Ectodermal cell (in vitro differentiated cells): Measurements from ENCODE around the gene FBXL7.

Source experiments
- H3K27ac ChIP-seq: 2 replicates; pipeline ENCODE4 v1.7.0; 2013; ENCODE audit warnings: mild to moderate bottlenecking, low read depth, low read length; ENCODE audit not compliant: insufficient read depth, poor library complexity, severe bottlenecking
- H3K27me3 ChIP-seq: 2 replicates; pipeline ENCODE4 v1.7.0; 2013; ENCODE audit warnings: mild to moderate bottlenecking, low read length; ENCODE audit not compliant: insufficient read depth, control insufficient read depth, poor library complexity, severe bottlenecking
- H3K36me3 ChIP-seq: one replicate; pipeline ENCODE4 v1.7.0; 2013; ENCODE audit warnings: low read length; ENCODE audit not compliant: control insufficient read depth, insufficient read depth
- H3K4me1 ChIP-seq: one replicate; pipeline ENCODE4 v1.7.0; 2013; ENCODE audit warnings: low read length; ENCODE audit not compliant: control insufficient read depth, insufficient read depth
- H3K4me3 ChIP-seq: 2 replicates; pipeline ENCODE4 v1.7.0; 2013; ENCODE audit warnings: low read depth, low read length, control low read depth; ENCODE audit not compliant: insufficient read depth
- H3K9me3 ChIP-seq: 2 replicates; pipeline ENCODE4 v1.7.0; 2013; ENCODE audit warnings: mild to moderate bottlenecking, low read length, moderate library complexity; ENCODE audit not compliant: control insufficient read depth
- WGBS, 2 experiments: methylation state at CpG; one replicate each; pipeline ENCODE4 v1.1.7; 2013; ENCODE audit warnings: missing lambda C conversion rate in 2 of 2; 5-methylcytosine and 5-hydroxymethylcytosine counted together

Gene FBXL7

DNA sequence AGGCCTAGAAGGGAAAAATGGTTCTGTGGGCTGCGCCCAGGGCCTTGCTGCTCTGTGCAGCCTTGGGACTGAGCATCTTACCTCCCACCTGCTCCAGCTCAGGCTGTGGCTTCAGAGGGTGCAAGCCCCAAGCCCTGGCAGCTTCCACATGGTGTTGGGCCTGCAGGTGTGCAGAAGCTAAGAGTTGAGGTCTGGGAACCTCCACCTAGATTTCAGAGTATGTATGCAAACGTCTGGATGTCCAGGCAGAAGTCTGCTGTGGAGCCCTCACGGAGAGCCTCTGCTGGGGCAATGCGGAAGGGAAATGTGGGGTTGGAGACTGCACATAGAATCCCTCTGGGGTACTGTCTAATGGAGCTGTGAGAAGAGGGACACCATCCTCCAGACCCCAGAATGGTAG, 36.0 kb downstream of the FBXL7 start:
- Histone ChIP-seq H3K4me3 (no peak overlapping the region), H3K27ac (no peak overlapping the region), H3K9me3 (peaks cover 6% of the 10 kb centered on the region), H3K4me1 (peaks cover 6% of the 10 kb centered on the region), H3K27me3 (no peaks in the 10 kb centered on the region), H3K36me3 (no peaks in the 10 kb centered on the region)
- 92 to 95% methylated on average over 4 of the region's 4 CpGs for WGBS, 2 experiments

DNA sequence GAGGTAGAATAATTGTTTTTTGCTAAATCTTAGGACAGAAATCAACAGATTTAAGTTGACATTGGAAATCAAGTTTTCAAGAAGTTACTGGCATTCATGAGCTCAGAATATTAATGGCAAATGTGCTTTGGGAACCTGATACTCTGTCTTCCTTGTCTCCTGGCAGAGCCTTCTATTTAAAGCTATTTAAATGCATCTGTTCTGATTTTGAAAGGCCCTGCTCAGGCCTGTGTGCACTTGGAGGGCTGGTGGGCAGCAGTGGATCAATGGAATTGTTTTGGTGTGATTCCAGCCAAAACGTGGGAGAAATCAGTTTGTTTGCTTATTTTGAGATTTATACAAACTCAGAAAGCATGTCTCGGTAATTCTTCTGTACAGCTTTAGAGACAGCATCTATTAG, 38.5 kb downstream of the FBXL7 start:
- H3K4me3 ChIP-seq = no peak overlapping the region
- peaks cover 6% of the 10 kb centered on the region for H3K4me1 ChIP-seq
- no peaks in the 10 kb centered on the region for H3K36me3 ChIP-seq
- H3K27me3 ChIP-seq = no peaks in the 10 kb centered on the region
- WGBS, 2 experiments = 50 to 51% methylated on average over 2 of the region's 2 CpGs
- no peak overlapping the region for H3K27ac ChIP-seq
- H3K9me3 ChIP-seq = peaks cover 6% of the 10 kb centered on the region

DNA sequence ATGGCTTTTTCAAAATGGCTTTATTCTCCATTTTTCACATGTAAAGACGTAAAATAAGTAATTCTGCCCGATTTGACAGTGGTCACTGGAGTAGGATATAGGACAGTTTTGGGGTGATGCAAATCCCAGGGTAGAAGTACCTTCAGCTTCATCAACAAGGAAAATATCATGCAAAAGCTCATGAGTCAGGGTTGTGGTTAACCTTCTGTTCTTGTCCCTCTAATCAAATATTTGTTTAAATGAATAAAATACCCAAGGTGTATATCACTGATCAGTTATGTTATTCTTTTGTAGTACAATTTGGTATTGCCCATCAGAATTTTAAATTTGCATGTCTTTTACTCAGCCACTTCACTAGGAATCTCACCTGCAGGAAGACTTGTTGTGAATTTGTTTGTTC, 40.0 kb downstream of the FBXL7 start:
- peaks cover 6% of the 10 kb centered on the region for H3K9me3 ChIP-seq
- H3K4me1 ChIP-seq = peaks cover 6% of the 10 kb centered on the region
- 100% methylated on average over 2 of the region's 2 CpGs for WGBS, 2 experiments
- no peaks in the 10 kb centered on the region for H3K27me3 ChIP-seq
- H3K4me3 ChIP-seq = no peak overlapping the region
- H3K27ac ChIP-seq = no peak overlapping the region
- H3K36me3 ChIP-seq = no peaks in the 10 kb centered on the region

DNA sequence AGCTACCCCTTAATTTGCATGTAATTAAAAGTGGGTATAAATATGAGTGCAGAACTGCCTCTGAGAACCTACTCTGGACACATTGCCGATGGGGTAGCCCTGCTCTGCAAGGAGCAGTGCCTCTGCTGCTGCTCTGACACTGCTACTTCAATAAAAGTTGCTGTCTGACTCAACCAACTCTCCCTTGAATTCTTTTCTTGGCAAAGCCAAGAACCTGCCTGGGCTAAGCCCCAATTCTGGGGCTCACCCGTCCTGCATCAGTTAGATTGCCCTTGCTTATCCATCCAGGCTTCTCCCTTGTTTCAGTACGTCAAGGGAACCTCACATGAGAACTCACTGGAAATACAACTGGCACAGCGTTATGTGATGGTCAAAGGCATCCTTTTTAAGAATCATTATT, 44.1 kb downstream of the FBXL7 start:
- WGBS, 2 experiments = 87 to 95% methylated on average over 4 of the region's 4 CpGs
- Histone ChIP-seq H3K9me3 (no peaks in the 10 kb centered on the region), H3K36me3 (no peaks in the 10 kb centered on the region), H3K4me3 (no peak overlapping the region), H3K27me3 (no peaks in the 10 kb centered on the region), H3K4me1 (no peaks in the 10 kb centered on the region), H3K27ac (no peak overlapping the region)

DNA sequence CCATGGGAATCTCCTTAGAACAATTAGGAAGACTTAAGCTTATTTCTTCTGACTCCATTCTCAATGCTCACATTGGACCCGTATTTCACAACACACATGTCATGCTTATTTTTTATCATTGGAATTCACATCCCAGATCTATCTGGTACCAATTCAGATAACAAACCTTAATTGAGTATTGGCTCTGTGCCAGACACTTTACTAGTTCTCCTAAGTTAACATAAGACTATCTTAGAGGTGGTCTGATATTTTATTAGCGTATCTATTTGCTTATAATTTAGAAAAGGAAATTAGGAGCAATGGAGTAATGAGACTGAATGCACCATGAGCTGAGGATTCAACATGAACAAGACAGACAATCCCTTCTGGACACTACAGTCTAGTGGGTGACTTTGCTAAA, 45.1 kb downstream of the FBXL7 start:
- WGBS, 2 experiments = 97 to 99% methylated on average over 2 of the region's 2 CpGs
- no peak overlapping the region for H3K4me3 ChIP-seq
- no peaks in the 10 kb centered on the region for H3K36me3 ChIP-seq
- H3K9me3 ChIP-seq = no peaks in the 10 kb centered on the region
- H3K27me3 ChIP-seq = no peaks in the 10 kb centered on the region
- no peak overlapping the region for H3K27ac ChIP-seq
- H3K4me1 ChIP-seq = no peaks in the 10 kb centered on the region

DNA sequence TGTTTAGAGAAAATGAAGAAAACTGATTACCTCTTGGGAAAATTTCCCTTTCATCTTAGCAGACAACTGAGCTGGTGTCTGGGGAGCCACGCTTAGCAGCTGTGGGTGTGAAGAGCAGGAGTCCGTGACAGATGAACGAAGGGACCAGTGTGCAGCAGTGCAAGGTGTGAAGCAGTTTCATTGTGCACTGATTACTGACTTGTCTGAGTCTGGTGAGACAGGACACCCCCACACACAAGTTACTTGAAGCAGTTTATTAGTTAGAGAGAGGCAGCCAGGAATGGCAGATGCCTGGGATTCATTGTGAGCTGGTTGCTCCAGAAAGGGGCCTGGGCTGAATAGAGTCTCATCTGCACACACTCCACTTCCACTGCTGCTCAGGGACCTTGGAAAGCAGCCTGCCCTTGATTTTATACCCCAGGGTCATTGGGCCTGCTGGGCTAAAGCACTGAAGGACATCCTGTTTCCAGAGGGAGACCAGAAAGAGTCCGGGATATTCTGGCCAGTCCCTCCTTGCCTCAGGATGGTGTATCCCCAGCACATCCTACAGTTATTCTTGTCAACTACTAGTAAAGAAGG, 47.4 kb downstream of the FBXL7 start:
- no peaks in the 10 kb centered on the region for H3K27me3 ChIP-seq
- no peak overlapping the region for H3K27ac ChIP-seq
- no peaks in the 10 kb centered on the region for H3K36me3 ChIP-seq
- H3K4me1 ChIP-seq = no peaks in the 10 kb centered on the region
- H3K4me3 ChIP-seq = no peak overlapping the region
- 88 to 95% methylated on average over 4 of the region's 4 CpGs for WGBS, 2 experiments
- no peaks in the 10 kb centered on the region for H3K9me3 ChIP-seq

DNA sequence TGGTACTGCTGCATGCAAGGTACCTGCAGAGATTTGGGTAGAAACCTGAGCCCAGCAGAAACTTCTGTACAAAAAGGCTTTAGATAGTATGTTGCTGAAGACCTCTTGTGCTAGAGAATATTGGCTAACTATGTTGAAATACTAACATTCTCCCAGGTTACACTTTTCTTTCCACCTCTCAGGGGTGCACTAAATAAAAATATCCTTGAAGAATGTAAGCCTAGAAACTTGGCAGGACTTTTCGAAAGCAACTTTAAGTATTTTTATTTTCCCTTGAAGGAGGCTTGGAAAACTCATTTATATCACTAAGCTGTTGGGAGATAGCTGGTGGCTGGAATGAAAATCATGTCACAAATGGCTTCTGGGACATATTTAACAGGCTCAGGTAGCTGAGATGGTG, 50.0 kb downstream of the FBXL7 start:
- no peak overlapping the region for H3K4me3 ChIP-seq
- H3K27ac ChIP-seq = no peak overlapping the region
- H3K36me3 ChIP-seq = no peaks in the 10 kb centered on the region
- H3K4me1 ChIP-seq = no peaks in the 10 kb centered on the region
- WGBS, 2 experiments = 90 to 100% methylated on average over 1 of the region's 1 CpG
- no peaks in the 10 kb centered on the region for H3K9me3 ChIP-seq
- no peaks in the 10 kb centered on the region for H3K27me3 ChIP-seq

DNA sequence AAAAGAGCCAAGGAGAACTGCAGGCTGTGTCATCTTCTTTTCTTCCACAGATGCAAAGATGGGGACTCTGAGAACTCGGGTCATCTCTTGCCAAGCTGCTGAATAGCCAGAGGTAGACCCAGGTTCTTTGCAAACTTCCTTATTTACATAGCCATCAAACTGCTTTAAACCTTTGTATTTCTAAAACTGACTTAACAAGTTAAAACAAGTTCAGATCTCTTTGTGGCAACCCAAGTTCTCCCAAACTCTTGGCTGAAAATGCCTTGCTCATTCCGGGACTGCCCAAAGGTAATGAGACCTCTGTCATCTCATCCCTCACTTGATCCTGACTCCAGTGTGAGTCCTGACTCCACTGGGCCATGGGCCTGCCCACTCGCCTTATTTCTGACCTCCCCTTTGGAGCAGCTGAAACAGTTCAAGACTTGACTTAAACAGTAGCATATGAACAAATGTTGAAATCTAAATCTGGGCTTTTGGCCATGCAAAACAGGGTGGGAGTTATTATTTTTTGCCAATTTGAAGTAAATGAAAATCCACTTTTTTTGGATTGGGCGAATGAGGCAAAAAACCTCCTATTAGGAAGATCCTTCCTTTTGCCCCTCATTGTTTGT, 50.6 kb downstream of the FBXL7 start:
- Histone ChIP-seq H3K4me1 (no peaks in the 10 kb centered on the region), H3K36me3 (no peaks in the 10 kb centered on the region), H3K9me3 (no peaks in the 10 kb centered on the region), H3K27me3 (no peaks in the 10 kb centered on the region), H3K27ac (no peak overlapping the region), H3K4me3 (no peak overlapping the region)
- WGBS, 2 experiments = 82 to 87% methylated on average over 4 of the region's 4 CpGs

DNA sequence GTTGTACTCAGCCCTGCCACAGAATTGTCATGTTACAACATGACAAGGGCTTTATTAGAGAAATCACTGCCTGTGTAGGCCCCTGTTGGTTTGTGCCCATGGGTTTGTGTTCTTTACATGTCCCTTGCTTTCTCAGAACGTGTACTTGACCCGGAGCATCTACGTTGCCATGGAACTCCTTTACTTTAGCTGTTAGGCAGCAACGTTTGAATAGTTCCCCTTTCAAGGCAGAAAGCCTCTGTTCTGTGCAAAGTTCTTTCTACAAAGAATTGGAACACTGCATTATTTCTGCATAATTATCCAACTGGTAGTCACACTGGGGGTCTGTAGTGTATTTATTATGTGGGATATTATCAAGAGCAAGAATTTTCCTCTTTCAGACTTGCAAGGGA, 51.1 kb downstream of the FBXL7 start:
- Histone ChIP-seq H3K27ac (no peak overlapping the region), H3K4me1 (no peaks in the 10 kb centered on the region)
- 93 to 94% methylated on average over 4 of the region's 4 CpGs for WGBS, 2 experiments

DNA sequence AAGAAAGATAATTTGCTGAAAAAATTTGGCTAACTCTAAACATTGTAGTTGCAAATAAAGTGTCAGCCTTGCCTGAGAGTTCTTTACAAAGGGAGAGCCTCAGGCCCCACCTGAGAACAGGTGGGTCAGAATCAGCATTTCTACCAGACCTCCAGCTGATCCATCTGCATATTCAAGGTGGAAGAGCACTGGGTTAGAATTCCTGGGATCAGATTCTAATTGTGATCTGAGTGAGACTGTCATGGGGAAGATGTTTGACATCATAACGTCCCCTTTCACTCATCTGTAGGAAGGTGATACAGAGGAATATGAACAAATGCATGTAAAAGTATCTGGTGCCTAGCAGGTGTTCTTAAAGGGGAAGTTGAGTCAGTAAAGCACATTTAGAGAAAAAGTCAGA, 54.6 kb downstream of the FBXL7 start:
- H3K4me1 ChIP-seq = no peaks in the 10 kb centered on the region
- 59 to 79% methylated on average over 1 of the region's 1 CpG for WGBS, 2 experiments
- no peak overlapping the region for H3K4me3 ChIP-seq
- H3K36me3 ChIP-seq = no peaks in the 10 kb centered on the region
- no peak overlapping the region for H3K27ac ChIP-seq
- no peaks in the 10 kb centered on the region for H3K9me3 ChIP-seq
- H3K27me3 ChIP-seq = no peaks in the 10 kb centered on the region

More for the DNA sequence above, 51.1 kb downstream of the FBXL7 start:
- no peaks in the 10 kb centered on the region for H3K27me3 ChIP-seq
- no peaks in the 10 kb centered on the region for H3K9me3 ChIP-seq
- H3K36me3 ChIP-seq = no peaks in the 10 kb centered on the region
- no peak overlapping the region for H3K4me3 ChIP-seq

DNA sequence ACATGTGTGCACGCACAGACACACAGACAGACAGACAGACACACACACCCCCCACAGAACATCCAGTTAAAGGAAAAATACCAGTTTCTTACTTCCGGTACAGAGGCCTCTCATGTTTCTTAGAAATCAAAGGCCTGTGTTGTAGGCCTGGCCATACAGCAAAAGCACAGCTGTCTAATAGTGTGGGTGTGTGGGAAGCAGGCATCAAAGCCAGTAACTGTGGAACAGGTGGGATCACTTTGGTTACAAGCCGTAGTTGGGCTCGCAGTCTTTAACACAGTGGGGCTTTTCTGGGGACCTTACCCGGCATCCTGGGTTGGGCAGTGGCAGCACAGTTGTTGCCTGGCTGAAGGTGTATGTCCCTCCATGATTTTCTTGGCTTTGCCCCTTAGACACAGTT, 55.2 kb downstream of the FBXL7 start:
- Histone ChIP-seq H3K4me3 (no peak overlapping the region), H3K27ac (no peak overlapping the region), H3K9me3 (no peaks in the 10 kb centered on the region), H3K4me1 (no peaks in the 10 kb centered on the region), H3K27me3 (no peaks in the 10 kb centered on the region), H3K36me3 (no peaks in the 10 kb centered on the region)
- 94 to 96% methylated on average over 5 of the region's 5 CpGs for WGBS, 2 experiments
